AG04450 (cell line): ENCODE data around the gene FHL2. TPM values are rescaled to one million over a fixed set of nuclear protein-coding genes. Genes with fewer than 3 reads are reported as not detected.

Experiments
- CTCF ChIA-PET: fragments of 300-600, 350-600 bp; formaldehyde crosslinking; extraction: SDS; loops from one replicate; lab custom pipeline; 2022; ENCODE audit warnings: antibody characterized with exemption, inconsistent platforms; lab: Charles Lee
- POLR2A ChIA-PET: fragments of 350-600 bp; formaldehyde crosslinking; extraction: SDS; loops from one replicate; lab custom pipeline; 2021; ENCODE audit warnings: antibody characterized with exemption, inconsistent platforms; lab: Yijun Ruan, JAX
- DNase-seq: peaks from one replicate; pipeline ENCODE4 v3.0.0-alpha.2; 2011; ENCODE audit warnings: low read depth, low spot score
- H3K27ac ChIP-seq: one replicate; pipeline ENCODE4 v1.5.1; 2012; ENCODE audit warnings: low read depth, low read length, control low read depth
- H3K27me3 ChIP-seq: one replicate; pipeline ENCODE4 v1.6.0; 2012; ENCODE audit warnings: low read length; ENCODE audit not compliant: control insufficient read depth, insufficient read depth
- H3K4me3 ChIP-seq: 2 replicates; pipeline ENCODE4 v1.5.1; 2011; ENCODE audit warnings: mild to moderate bottlenecking, low read depth, low read length, control low read depth
- H3K9me3 ChIP-seq: 2 replicates; pipeline ENCODE4 v1.5.1; 2012; ENCODE audit warnings: low read length; ENCODE audit not compliant: control insufficient read depth, insufficient read depth
- CTCF ChIP-seq: IDR thresholded peaks from 2 replicates; pipeline ENCODE4 v1.5.1; 2011; ENCODE audit warnings: low read depth, low read length, control low read depth, inconsistent platforms
- polyA plus RNA-seq: library from polyadenylated mRNA; depleted of rRNA; stranded (reverse); fragments of >200 nt; gene quantifications from 2 replicates; pipeline ENCODE4 v1.2.3, GENCODE V29; 2011

FHL2 gene
- polyA plus RNA-seq, 1 experiment = 497 TPM

- Histone ChIP-seq H3K27ac (peak overlapping the region; percentile 57), H3K4me3 (no peak overlapping the region), H3K9me3 (no peaks in the 10 kb centered on the region), H3K27me3 (no peaks in the 10 kb centered on the region)
- no peak for TF ChIP-seq CTCF
- POLR2A ChIA-PET = interaction anchor here (0.8 kb wide), 1 partner anchor 145 kb away, joined by 4 read pairs; no protein-coding TSS in a partner anchor
- CTCF ChIA-PET = interaction anchor here (2.4 kb wide), 1 partner anchor 146 kb away, joined by 9 read pairs; no protein-coding TSS in a partner anchor
- DNase-seq = no peak
Measured at GRCh38 chr2:105376010-105376409, 22.8 kb downstream of the FHL2 start.

GRCh38 chr2:105375001-105375561 is 23.8 kb downstream of the FHL2 start:
- no peak for TF ChIP-seq CTCF
- DNase-seq = peak; percentile 58
- Histone ChIP-seq H3K27me3 (no peaks in the 10 kb centered on the region), H3K27ac (peak overlapping the region; percentile 78), H3K9me3 (no peaks in the 10 kb centered on the region), H3K4me3 (no peak overlapping the region)
- CTCF ChIA-PET = interaction anchor here (1.7 to 2.4 kb wide), 2 partner anchors 20 to 146 kb away, joined by 4 to 9 read pairs; no protein-coding TSS in a partner anchor
- POLR2A ChIA-PET = interaction anchor here (0.8 to 1.0 kb wide), 2 partner anchors 144 to 146 kb away, joined by 3 to 4 read pairs; no protein-coding TSS in a partner anchor

- H3K27ac ChIP-seq = peak overlapping the region; percentile 61
- POLR2A ChIA-PET = interaction anchor here (0.5 to 1.0 kb wide), 2 partner anchors 14 to 134 kb away, joined by 6 read pairs; no protein-coding TSS in a partner anchor
- no peak for TF ChIP-seq CTCF
- no peak for DNase-seq
- CTCF ChIA-PET = interaction anchor here (1.7 to 2.4 kb wide), 2 partner anchors 21 to 148 kb away, joined by 4 to 9 read pairs; no protein-coding TSS in a partner anchor
- H3K27me3 ChIP-seq = no peaks in the 10 kb centered on the region
- no peak overlapping the region for H3K4me3 ChIP-seq
- no peaks in the 10 kb centered on the region for H3K9me3 ChIP-seq
Measured at GRCh38 chr2:105373895-105374401, 24.9 kb downstream of the FHL2 start.

GRCh38 chr2:105373344-105373781 is 25.5 kb downstream of the FHL2 start:
- Histone ChIP-seq H3K9me3 (no peaks in the 10 kb centered on the region), H3K27me3 (no peaks in the 10 kb centered on the region), H3K4me3 (no peak overlapping the region), H3K27ac (peak overlapping the region; percentile 39)
- ChIA-PET CTCF (no interaction called here), POLR2A (interaction anchor here (0.5 to 1.0 kb wide), 2 partner anchors 13 to 134 kb away, joined by 6 read pairs; no protein-coding TSS in a partner anchor)
- no peak for DNase-seq
- no peak for TF ChIP-seq CTCF

- TF ChIP-seq CTCF = no peak
- Histone ChIP-seq H3K4me3 (no peak overlapping the region), H3K27me3 (no peaks in the 10 kb centered on the region), H3K9me3 (no peaks in the 10 kb centered on the region), H3K27ac (peak overlapping the region; percentile 68)
- DNase-seq = no peak
- POLR2A ChIA-PET = no interaction called here
- CTCF ChIA-PET = interaction anchor here (1.0 to 2.6 kb wide), 2 partner anchors 150 to 175 kb away, joined by 3 to 16 read pairs; no protein-coding TSS in a partner anchor
Measured at GRCh38 chr2:105371810-105372209, 27.0 kb downstream of the FHL2 start.
